Mesothelial cell of epicardium (in vitro differentiated cells): ENCODE measurements around the gene MBD3L4. TPM values are rescaled to one million over a fixed set of nuclear protein-coding genes. Genes with fewer than 3 reads are reported as not detected.
"Not testable (repeated sequence)": the region's sequence is repeated elsewhere in the genome, so short reads cannot be mapped to it uniquely, and the experiment has no call there.

Experiments
- DNase-seq, 2 experiments: peaks; one replicate each; pipeline ENCODE4 v3.0.0; 2021; ENCODE audit warnings: low spot score in 2 of 2; ENCODE audit not compliant: unreplicated experiment in 2 of 2
- H3K27ac Mint-ChIP-seq: 2 replicates; pipeline ENCODE4 v1.8.0; 2021; ENCODE audit warnings: mixed read lengths
- H3K27me3 Mint-ChIP-seq: 2 replicates; pipeline ENCODE4 v1.8.0; 2021; ENCODE audit warnings: low read depth, mixed read lengths
- H3K36me3 Mint-ChIP-seq: 2 replicates; pipeline ENCODE4 v1.8.0; 2021; ENCODE audit warnings: mixed read lengths
- H3K4me1 Mint-ChIP-seq: 2 replicates; pipeline ENCODE4 v1.8.0; 2021; ENCODE audit warnings: mixed read lengths
- H3K4me3 Mint-ChIP-seq: 2 replicates; pipeline ENCODE4 v1.8.0; 2021; ENCODE audit warnings: mild to moderate bottlenecking, moderate library complexity, mixed read lengths
- H3K9me3 Mint-ChIP-seq: 2 replicates; pipeline ENCODE4 v1.8.0; 2021; ENCODE audit warnings: mixed read lengths
- CTCF ChIP-seq: fragments of 200-600 bp; sonication (generic); IDR thresholded peaks from one replicate; pipeline ENCODE4 v1.5.0; 2021; ENCODE audit warnings: antibody characterized with exemption; ENCODE audit not compliant: unreplicated experiment
- total RNA-seq: library from RNA; stranded (reverse); gene quantifications from 3 replicates; pipeline ENCODE4 v1.2.1, GENCODE V29; 2021

Gene MBD3L4
- not detected in 3 replicates for total RNA-seq

GRCh38 chr19:7040079-7040478 is at the start of gene MBD3L4:
TSS of gene MBD3L4 (minus strand) at chr19:7040179. CDS start at chr19:7040144, 35 bp downstream.
- not testable (repeated sequence) for H3K27ac Mint-ChIP-seq, H3K4me3 Mint-ChIP-seq, H3K36me3 Mint-ChIP-seq, H3K9me3 Mint-ChIP-seq, DNase-seq, H3K27me3 Mint-ChIP-seq, H3K4me1 Mint-ChIP-seq

- no peak for TF ChIP-seq CTCF
- DNase-seq = no peak
- H3K36me3 Mint-ChIP-seq = peaks cover 68% of the 10 kb centered on the region
- no peaks in the 10 kb centered on the region for H3K27me3 Mint-ChIP-seq
- H3K4me1 Mint-ChIP-seq = no peaks in the 10 kb centered on the region
- H3K9me3 Mint-ChIP-seq = peaks cover 50% of the 10 kb centered on the region
- no peak overlapping the region for H3K4me3 Mint-ChIP-seq
- H3K27ac Mint-ChIP-seq = no peak overlapping the region
These were observed 49.0 kb upstream of the MBD3L4 start for GRCh38 chr19:7088999-7089398.

GRCh38 chr19:7083076-7083956 is 43.3 kb upstream of the MBD3L4 start:
- H3K36me3 Mint-ChIP-seq = peaks cover 79% of the 10 kb centered on the region
- no peaks in the 10 kb centered on the region for H3K27me3 Mint-ChIP-seq
- TF ChIP-seq CTCF = no peak
- DNase-seq = no peak
- H3K4me3 Mint-ChIP-seq = no peak overlapping the region
- H3K27ac Mint-ChIP-seq = no peak overlapping the region
- no peaks in the 10 kb centered on the region for H3K4me1 Mint-ChIP-seq
- peaks cover 54% of the 10 kb centered on the region for H3K9me3 Mint-ChIP-seq

GRCh38 chr19:7078008-7078407 is 38.0 kb upstream of the MBD3L4 start:
- no peak for DNase-seq
- H3K9me3 Mint-ChIP-seq = peaks cover 51% of the 10 kb centered on the region
- TF ChIP-seq CTCF = no peak
- H3K4me1 Mint-ChIP-seq = no peaks in the 10 kb centered on the region
- no peak overlapping the region for H3K4me3 Mint-ChIP-seq
- H3K36me3 Mint-ChIP-seq = peaks cover 86% of the 10 kb centered on the region
- H3K27me3 Mint-ChIP-seq = no peaks in the 10 kb centered on the region
- no peak overlapping the region for H3K27ac Mint-ChIP-seq

GRCh38 chr19:7076151-7076550 is 36.2 kb upstream of the MBD3L4 start:
- H3K4me1 Mint-ChIP-seq = no peaks in the 10 kb centered on the region
- no peak for DNase-seq
- peaks cover 77% of the 10 kb centered on the region for H3K36me3 Mint-ChIP-seq
- no peak overlapping the region for H3K4me3 Mint-ChIP-seq
- H3K27me3 Mint-ChIP-seq = no peaks in the 10 kb centered on the region
- peaks cover 40% of the 10 kb centered on the region for H3K9me3 Mint-ChIP-seq
- no peak overlapping the region for H3K27ac Mint-ChIP-seq
- no peak for TF ChIP-seq CTCF

- TF ChIP-seq CTCF = no peak
- Mint-ChIP-seq H3K9me3 (peaks cover 30% of the 10 kb centered on the region), H3K4me3 (no peak overlapping the region), H3K27me3 (no peaks in the 10 kb centered on the region), H3K27ac (no peak overlapping the region), H3K4me1 (peaks cover 4% of the 10 kb centered on the region), H3K36me3 (peaks cover 66% of the 10 kb centered on the region)
- no peak for DNase-seq
These were observed 34.8 kb upstream of the MBD3L4 start for GRCh38 chr19:7074705-7075282.
